NCI-H524 treated with DMSO at 0.1 percent for 48 hours (cell line): ENCODE data around the gene CCDC158.
"Not testable (repeated sequence)": the region's sequence is repeated elsewhere in the genome, so short reads cannot be mapped to it uniquely, and the experiment has no call there.

Experiments
- DNase-seq: peaks from one replicate; lab custom pipeline; 2025; lab: John Stamatoyannopoulos, UW

The CCDC158 gene

DNA sequence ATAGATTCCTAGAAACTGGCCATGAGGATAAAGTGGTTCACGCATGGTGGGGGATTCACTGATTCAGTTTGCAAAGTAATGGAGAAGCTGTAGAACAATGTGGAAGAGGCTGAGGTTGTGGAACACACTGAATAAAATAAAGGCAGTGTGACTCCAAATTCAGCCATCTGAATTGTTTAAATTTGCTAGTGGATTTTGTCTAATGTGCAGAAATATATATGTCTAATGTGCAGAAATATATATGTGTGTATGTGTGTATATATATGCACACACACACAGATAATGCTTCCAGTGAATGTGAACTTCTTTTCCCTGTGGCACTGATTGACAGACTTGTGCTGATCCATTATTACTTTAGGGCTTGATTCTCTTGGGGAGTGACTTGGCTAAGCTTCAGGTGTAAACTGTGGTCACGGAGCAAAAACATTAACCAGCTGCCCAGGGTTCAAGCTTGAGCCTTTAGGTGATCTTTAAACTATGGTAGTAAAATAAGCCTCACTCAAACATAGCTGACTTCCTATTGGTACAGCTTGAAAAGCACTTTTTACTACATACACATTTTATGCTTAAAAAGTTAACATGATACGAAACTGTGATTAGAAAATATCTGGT, 110.9 kb downstream of the CCDC158 start:
- DNase-seq, result no peak

DNA sequence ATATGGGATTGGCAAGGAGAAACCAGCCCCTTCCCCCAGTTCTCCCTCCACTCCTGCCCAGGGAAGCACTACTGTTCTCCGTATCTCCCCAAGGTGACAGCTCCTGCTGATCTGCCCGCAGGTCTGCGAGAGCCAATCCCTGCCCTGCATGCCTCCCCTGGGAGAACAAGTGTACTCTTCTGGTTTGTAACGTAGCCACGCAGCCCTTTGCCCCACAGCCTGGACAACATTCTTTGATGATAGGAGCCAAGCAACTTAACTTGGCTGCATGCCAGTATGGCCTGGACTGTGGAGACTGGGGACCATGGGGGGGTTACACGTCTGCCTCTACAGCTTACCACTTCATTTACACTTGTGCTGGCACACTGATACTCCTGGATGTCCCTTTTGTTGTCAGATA, 112.4 kb downstream of the CCDC158 start:
- no peak for DNase-seq

DNA sequence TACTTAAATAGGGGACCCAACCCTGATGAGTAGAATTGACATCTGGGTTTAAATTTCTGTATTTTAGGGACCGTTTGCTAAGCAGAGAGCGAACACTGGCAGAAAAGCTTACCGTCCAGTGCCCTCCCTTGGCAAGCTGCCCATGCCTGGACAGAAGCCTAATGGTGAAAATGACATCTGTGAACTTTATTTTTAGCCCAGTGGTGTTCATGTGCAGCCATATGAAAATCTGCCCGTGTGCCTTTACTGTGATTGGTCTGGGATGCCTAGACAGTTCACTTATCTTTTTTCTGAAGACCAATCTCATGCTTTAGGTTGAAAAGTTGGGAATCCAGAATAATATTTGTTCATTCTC, 113.3 kb downstream of the CCDC158 start:
- DNase-seq, result no peak

DNA sequence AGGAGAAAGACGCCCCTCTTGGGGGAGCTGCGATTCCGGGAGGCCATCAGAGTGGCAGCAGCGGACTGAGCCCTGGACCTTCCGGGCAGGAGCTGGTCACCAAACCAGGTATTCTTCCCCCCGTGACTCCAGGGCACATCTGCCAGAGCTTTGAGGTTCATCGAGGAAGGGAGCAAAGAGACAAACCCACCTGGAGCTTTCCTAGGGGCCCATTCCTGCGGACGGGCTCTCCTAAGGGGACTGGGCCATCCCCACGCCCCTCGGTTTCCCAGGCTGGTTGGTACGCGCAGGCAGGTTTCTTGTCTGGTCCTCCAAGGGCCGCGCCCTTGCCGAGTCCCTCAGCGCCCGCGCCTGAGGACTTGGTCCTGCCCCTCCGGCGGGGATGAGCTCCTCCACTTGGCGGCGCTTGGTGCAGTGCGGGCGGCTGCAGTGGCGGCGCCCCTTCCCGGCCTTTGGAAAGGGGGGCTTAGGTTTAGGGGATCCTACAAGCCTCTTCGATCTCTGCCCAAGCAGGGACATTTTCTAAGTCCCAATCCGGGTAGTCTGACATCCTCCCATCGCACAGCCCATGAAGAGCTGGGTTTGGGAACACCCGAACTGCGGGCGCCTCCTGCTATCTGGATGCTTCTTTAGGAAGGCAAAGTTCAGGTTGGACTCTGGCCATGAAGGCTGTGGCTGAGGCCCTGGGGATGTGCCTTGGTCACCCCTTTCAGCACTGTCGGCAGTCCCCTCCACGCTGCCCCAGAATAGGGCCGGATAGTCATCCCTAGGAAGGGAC, 113.9 kb downstream of the CCDC158 start:
- DNase-seq, result no peak

DNA sequence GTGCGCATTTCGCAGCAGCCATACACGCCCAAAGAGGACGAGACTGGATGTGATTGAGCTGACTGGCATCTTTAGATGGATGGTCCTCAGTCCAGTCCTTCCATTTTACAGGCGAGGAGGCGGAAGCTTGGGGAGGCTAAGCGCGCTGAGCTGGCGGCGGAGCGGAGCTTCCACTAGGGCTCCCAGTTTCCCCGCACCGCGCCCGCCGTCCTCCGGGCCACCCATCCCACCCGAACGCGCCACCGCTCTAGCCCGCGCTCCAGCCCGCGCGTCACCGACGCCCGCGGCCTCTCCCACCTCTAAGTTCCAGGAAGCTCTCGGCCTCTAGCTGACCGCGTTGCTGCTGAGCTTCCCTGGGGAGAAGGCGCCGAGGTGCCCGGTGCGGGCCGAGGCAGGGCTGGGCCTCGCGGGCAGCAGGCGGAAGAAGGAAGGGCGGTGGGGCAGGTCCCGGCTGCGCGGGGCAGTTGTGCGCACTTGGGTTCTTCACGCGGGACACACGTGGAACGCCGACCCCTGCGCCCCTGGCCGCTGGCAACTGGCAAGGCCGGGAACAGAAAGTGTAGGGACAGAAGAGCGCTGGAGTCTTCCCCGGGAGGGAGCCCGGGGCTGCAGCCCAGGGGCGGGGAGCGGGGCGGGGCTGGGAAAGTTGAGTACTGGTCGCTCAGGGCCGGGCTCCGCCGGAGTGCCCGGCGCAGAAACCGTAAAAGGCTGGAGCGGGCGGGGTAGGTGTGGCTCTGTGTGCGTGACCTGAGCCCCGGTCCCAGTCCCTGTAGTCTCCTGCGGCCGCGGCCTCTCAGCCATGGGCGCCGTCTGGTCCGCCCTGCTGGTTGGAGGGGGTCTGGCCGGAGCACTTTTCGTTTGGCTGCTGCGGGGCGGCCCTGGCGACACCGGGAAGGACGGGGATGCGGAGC, 114.7 kb downstream of the CCDC158 start, which contains the start of gene STBD1:
TSS of gene STBD1 (plus strand) at position 763 of the 911 bp plus-strand sequence. CDS start at position 800, 37 bp downstream.
- no peak for DNase-seq

DNA sequence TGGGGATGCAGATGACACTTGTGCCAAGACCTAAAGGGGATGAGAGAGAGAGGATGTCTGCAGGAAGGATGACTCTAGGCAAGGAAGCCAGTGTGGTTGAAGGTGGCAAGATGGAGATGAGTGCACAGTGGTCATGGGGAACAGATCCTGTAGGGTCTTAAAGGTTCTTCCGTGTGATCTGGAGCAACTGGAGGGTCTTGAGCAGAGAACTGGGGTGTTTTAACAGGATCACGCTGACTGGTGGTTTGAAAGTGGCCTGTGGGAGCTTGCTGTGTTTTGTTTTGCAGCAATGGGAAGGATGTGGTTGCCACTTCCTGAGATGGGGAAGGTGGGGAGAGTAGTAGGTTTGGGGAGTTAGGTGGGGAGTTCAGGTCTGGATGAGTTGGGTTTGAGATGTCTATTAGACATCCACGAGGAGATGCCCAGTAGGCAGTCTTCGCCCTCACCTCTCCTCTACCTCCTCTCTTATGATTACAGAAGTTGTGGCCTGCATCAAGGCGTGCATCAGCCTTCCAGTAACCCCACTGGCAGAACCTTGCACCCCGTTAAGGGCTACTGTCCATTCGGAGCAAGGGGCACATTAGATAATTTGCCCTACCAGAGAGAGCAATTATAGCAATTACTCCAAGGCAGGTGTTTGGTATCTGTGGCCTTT, 115.8 kb downstream of the CCDC158 start:
- DNase-seq, result no peak

DNA sequence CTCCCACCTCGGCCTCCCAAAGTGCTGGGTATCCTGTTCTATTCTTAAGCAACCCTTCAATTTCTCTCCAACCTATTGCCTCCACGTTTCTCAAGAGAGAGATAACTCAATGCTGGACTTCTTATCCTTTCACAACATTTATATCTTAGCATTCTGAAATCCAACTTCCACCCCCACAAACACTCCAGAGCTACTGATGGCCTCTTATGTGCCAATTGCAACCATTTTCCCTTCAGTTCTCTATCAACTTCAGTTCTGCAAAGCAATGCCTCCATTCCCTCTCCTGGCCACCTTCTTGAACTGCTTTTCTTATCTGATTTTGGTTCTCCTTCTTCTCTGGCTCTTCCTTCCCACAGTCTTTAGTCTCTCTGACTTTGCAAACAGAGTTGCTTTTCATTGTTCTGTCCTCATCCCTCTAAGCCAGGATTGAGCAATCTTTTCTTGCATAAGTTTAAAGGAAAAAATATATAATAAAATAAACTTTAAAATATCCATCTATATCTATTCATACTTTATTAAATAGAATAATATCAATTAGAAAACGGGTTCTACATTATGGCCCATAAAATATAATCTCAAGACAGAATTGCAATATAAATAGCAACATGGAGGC, 118.0 kb downstream of the CCDC158 start:
- DNase-seq, result no peak

DNA sequence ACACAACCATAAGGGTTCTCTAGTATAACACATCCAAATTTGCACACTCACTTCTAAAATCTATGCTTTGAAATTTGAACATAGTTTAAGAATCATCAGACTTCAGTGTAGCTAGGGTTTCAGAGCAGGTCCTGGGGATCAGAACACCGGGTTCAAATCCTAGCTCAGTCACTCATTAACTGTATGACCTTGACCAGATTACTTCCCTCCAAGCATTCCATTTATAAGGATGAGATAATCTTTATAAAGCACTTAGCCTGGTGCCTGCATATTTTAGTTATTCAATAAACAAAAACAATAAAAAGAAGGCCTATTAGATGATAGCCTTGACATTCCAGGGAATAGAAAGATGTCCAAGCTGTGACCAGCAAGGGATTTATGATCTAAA, 119.2 kb downstream of the CCDC158 start:
- no peak for DNase-seq

DNA sequence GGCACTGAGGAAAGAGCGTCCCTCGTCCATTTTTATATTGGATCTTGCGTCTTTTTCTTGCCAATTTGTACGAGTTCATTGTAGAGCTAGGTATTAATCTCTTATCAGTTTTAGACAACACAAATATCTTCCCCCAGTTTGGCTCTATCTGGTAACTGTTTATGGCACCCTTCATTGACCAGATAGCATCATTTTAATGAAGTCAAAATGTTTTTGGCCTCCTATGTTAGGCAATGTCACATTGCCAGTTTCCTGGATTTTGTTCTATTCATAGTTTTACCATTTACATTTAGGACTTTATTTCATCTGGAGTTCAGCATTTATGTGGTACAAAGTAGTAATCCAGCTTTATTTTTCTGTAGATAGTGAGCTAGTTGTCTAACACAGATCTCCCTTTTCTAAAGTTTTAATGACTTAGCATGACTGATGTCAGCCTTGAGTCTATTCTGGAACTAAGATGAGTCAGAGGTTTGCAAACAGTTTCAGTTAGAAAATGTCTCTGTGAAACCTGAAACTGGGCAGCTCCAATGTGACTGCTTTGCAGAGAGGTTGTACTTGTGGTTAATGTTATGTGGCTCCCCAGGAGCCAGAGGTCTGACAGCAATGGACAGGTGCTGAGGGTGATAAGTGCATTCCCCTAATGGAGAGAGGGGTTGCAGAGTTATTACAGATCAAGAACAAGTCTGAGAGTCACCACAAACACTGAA, 119.7 kb downstream of the CCDC158 start:
- no peak for DNase-seq

DNA sequence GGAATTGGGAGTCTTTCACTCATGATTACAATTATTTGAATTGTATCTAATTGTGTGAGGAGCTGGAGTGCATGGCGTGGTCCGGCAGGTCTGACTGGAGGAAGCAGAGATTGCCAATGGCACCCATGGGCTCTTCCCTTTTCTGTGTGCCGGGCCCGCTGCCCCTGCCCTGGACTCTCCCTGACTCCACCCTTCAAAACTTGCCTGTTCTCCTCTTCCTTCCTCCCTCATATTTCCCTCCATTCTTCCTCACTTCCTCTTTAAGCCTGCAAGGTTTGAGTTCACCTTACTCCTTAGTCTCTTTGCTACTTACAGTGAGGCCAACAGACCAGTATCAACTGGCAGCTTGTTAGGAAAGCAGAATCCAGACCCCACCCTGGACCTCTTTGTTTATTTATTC, 120.9 kb downstream of the CCDC158 start:
- no peak for DNase-seq

DNA sequence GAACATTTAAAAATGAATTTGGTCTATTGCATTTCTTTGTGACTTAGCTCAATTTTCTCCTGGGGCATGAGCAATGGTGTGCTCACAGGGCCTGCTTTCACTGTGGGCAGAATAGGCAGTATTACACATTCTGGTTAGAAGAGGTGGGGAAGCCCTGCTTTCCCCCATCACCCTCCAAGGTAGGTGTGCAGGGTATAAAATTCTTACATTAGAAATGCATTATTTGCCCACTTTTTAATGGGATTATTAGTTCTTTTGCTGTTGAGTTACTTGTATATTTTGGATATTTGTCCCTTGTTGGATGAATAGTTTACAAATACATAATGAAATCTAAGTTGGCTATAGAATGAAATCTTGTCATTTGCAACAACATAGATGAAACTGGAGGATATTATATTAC, 122.7 kb downstream of the CCDC158 start:
- DNase-seq, result no peak

DNA sequence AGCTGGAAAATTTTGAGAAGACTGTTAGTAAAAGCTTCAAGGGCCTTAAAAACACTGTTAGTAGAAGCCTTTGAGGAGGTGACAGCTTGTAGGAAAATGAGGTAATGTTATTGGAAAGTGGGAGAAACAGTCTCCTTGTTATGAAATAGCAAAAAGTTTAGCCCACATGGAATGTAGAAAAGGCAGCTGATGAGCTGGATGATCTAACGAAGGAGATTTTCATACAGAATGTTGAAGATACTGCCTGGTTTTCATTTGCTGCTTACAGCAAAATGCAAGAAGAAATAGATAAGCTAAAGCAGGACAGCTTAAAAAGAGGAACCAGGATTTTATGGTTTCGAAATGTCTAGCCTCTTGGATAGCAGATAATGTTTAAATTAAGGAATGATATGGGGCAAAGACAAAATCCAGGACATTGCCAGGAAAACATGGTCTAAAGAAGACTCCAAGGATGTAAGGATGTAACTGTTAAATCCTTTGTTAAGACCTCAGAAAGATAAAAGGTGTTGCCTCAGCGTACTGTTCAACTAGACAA, 124.6 kb downstream of the CCDC158 start:
- no peak for DNase-seq

DNA sequence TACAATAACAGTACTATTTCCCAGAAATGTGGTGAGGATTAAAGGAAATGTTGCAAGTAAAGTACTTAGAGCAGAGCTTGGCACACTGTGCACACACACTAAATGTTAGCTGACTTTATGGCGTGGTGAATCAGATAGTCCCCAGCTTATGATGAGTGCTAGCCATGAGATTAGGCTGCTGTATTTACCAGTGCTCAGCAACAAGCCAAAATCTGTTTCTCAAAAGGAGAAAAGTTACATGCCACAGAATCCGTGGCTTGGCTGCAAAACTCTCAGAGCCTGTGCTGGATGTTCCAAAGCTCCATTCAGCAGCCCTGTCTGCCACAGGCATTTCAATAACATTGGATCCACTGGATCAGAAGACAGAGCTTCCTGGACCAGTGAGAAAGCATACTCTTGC, 127.2 kb downstream of the CCDC158 start:
- no peak for DNase-seq

DNA sequence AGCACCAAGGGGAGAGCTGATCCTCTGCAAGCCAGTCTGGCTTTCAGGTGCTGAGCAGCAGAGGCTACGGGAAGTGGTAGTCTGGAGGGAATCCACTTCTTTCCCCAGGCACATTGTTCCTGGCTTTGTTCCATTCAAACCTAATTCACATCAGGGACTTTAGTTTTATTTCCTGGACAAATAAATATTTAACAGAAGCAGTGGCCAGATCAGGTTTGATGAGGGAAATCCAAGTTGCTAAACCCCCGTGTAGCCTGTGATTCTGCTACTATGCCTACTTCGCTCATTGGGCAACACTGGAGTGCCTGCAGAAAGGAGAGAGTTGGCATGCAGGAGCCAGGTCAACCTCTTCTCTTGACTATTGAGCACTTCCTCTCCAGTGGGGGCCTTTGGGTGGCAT, 128.2 kb downstream of the CCDC158 start:
- DNase-seq, result no peak

DNA sequence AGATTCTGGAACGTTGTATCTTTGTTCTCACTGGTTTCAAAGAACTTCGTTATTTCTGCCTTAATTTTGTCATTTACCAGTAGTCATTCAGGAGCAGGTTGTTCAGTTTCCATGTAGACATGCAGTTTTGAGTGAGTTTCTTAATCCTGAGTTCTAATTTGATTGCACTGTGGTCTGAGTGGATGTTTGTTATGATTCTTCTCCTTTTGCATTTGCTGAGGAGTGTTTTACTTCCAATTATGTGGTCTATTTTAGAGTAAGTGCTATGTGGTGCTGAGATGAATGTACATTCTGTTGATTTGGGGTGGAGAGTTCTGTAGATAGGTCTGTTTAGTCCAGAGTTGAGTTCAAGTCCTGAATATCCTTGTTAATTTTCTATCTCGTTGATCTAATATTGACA, 133.1 kb downstream of the CCDC158 start:
- DNase-seq, result not testable (repeated sequence)

DNA sequence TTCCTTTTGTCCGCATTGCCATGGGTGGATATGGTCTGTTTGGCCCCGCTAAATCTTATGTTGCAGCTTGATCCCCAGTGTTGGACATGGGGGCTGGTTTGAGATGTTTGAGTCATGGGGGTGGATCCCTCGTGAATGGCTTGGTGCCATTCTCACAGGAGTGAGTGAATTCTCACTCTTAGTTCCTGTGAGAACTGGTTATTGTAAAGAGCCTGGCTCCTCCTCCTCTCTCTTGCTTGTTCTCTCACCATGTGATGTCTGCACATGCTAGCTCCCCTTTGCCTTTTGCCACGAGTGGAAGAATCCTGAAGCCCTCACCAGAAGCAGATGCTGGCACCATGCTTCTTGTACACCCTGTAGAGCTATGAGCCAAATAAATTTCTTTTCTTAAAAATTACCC, 137.0 kb downstream of the CCDC158 start:
- DNase-seq, result no peak

DNA sequence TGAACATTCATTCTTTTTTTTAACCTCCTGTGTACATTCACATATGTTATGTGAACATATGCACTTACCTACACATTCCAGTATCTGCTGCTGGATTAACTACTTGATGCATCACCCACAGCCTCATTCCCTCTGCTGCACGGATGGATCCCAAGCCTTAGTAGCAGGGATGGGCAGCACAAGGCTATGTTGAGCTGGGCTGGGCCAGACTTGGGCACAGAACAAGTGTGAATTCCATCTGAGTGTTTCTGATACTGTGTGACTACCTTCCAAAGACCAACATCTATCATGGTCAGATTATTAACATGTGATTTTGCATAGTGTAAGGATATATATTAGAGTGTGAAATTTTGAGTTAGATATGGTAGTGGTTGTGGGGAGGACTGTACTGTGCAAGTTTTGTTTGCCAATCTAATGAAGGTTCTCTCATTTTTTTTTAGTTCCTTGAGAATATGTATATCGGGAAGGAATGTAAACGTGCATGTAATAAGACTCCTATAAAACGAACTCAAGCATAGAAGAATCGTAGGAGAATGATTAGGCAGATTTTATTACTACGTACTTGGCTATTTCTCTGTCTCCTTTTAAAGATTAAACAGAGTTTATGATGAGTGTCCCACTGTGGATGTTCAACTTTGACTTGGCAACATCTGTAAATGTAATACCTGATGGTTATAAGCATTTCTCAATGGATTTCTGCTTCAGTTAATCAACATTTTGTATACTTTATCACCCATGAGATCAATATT, 137.8 kb downstream of the CCDC158 start:
- DNase-seq, result no peak

DNA sequence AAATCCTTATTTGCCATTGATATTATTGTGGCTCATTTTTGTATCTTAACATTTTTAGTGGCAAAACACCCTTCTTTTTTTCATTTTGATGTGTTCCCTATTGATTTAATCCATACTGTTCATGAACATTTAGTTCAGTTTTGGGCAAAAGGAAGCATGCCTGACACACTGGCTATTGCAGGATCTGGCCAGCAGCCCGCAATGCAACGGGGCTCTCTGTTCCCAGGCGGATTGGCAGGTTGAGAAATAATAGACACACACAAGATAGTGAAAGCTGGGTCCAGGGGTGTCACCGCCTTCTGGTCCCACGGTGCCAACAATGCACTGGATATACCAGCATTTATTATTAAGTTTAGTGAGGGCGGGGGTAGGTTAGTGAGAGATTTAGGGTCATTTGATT, 139.3 kb downstream of the CCDC158 start:
- not testable (repeated sequence) for DNase-seq

DNA sequence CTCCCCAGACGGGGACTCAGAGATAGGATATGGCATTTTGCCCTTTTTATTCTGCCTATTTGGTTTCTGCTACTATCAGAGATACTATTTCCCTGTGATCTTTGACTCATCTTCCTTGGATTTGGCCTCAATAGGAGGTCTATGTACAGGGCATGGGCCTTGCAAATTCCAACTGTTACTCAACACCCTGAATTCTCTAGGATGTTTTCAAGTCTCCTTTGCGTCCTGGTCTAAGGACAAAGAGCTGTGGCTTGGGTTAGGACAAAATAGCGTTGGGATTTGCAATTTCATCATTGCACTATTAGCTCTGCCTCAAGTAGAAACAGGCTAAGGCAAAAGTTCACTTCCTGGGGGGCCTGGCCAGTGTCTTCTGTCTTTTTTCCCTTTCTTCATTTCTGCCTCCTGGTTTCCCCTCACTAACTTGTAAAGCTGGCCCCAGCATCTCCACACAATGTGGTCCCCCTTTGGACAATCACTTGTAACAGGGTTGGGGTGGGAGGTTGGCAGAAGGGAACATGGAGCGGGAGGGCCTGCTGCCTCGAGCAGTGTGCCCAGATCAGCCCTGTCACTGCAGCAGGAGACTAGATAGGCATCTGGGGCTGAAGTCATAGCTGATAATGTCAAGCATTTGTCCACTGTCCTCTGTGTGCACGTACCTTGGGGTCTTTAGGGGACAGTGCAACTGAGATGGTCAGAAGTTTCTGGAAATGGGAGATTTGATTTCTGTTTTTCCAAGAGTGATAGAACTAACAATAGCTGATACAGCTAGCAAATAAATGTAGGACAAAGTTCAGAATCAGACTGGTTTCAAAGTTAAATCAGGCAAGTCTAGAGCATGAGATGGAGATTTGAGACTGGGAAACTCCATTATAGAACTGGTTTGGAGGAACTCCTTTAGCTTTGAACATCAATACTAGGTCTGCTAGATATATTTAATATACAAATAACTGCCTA, 140.2 kb downstream of the CCDC158 start:
- no peak for DNase-seq
